Omental fat pad (tissue), 4 donors: ENCODE results near the gene HPX. TPM values are rescaled to one million over a fixed set of nuclear protein-coding genes. Genes with fewer than 3 reads are reported as not detected.
A peak's percentile ranks its signal among the peaks of the same experiment; 100 is the strongest.

Experiments
- ATAC-seq: fragments of 150-250 bp; one replicate; pipeline ENCODE4 v1.9.1; 2016; ENCODE audit warnings: mild to moderate bottlenecking, moderate library complexity; ENCODE audit not compliant: low FRiP score
- DNase-seq: peaks from one replicate; pipeline ENCODE4 v3.0.0-alpha.2; 2019; ENCODE audit warnings: low spot score
- total RNA-seq, 4 donors: library from RNA; depleted of rRNA; stranded (reverse); fragments of >200 nt; gene quantifications; one replicate each; pipeline ENCODE4 v1.1.0, GENCODE V29; 2016
- TF ChIP-seq, protein P1 (sequence below), 3 donors: fragments of 450-650 bp; IDR thresholded peaks; one replicate each; pipeline ENCODE4 v1.5.1; 2016 to 2017; ENCODE audit warnings: antibody characterized with exemption in 3 of 3, mild to moderate bottlenecking in 3 of 3, moderate library complexity in 2 of 3

HPX gene
- total RNA-seq, 4 donors from 2014 or later, result 1.7 to 2.5 (median 2.0) TPM

DNA sequence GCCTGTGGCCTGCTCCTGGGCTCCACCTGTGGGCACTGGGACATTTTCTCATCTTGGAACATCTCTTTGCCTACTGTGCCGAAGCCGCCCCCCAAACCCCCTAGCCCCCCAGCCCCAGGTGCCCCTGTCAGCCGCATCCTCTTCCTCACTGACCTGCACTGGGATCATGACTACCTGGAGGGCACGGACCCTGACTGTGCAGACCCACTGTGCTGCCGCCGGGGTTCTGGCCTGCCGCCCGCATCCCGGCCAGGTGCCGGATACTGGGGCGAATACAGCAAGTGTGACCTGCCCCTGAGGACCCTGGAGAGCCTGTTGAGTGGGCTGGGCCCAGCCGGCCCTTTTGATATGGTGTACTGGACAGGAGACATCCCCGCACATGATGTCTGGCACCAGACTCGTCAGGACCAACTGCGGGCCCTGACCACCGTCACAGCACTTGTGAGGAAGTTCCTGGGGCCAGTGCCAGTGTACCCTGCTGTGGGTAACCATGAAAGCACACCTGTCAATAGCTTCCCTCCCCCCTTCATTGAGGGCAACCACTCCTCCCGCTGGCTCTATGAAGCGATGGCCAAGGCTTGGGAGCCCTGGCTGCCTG is 49.2 kb downstream of the HPX start:
- TF ChIP-seq, protein P1, sequence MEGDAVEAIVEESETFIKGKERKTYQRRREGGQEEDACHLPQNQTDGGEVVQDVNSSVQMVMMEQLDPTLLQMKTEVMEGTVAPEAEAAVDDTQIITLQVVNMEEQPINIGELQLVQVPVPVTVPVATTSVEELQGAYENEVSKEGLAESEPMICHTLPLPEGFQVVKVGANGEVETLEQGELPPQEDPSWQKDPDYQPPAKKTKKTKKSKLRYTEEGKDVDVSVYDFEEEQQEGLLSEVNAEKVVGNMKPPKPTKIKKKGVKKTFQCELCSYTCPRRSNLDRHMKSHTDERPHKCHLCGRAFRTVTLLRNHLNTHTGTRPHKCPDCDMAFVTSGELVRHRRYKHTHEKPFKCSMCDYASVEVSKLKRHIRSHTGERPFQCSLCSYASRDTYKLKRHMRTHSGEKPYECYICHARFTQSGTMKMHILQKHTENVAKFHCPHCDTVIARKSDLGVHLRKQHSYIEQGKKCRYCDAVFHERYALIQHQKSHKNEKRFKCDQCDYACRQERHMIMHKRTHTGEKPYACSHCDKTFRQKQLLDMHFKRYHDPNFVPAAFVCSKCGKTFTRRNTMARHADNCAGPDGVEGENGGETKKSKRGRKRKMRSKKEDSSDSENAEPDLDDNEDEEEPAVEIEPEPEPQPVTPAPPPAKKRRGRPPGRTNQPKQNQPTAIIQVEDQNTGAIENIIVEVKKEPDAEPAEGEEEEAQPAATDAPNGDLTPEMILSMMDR (IDR thresholded peaks at IDR 0.05), result no peak
- ATAC-seq, result no peak
- DNase-seq, result no peak

DNA sequence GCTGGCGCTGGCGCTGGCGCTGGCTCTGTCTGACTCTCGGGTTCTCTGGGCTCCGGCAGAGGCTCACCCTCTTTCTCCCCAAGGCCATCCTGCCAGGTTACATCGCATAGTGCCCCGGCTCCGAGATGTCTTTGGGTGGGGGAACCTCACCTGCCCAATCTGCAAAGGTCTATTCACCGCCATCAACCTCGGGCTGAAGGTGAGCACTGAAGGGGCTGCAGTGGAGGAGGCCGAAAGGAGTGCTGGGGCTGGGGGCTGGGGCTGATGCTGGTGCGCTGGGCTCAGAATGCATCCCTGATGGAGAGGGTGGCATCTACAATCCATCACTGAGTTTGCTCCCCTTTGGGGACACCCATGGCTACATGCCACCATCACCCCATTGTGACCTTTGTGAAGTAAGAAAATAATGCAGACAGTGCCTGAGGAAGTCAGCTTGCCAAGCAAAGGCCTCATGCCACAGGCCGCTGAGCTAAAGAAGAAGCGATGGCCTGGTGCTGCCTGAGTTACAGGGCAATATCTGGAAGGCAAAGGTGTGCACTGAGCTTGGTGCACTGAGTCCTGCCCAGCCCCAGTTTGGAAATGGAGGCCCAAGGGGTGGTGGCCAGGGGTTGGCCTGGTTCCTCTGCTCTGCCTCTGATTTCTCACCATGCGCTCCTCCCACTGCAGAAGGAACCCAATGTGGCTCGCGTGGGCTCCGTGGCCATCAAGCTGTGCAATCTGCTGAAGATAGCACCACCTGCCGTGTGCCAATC is 49.9 kb downstream of the HPX start:
- no peak for DNase-seq
- no peak for ATAC-seq
- TF ChIP-seq, protein P1 (IDR thresholded peaks at IDR 0.05), result no peak

DNA sequence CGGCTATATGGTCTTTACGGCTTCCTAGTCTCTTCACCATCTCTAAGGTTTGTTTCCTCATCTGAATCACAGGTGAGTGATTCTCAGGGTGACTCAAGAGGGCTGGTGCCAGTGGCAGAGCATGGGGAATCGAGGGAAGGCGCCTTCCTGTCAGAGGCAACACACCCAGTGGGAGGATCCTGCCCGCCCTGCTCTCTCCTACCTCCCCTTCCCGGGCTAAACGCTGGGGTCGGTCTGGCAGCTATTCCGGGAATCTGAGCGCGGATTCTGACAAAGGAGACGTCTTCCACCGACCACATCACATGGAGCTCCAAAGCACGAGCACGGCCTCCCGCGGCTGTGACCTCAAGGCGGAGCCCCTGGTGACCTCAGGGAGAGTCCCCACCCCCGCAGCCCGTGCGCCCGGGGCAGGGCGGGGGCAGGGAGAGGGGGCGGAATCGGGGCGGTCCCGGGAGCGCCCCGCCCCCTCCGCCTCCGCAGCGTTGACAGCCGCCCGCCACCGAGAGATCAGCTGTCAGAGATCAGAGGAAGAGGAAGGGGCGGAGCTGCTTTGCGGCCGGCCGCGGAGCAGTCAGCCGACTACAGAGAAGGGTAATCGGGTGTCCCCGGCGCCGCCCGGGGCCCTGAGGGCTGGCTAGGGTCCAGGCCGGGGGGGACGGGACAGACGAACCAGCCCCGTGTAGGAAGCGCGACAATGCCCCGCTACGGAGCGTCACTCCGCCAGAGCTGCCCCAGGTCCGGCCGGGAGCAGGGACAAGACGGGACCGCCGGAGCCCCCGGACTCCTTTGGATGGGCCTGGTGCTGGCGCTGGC is 50.7 kb downstream of the HPX start, which contains the start of gene SMPD1:
Gene SMPD1 (plus strand): TSS at position 570 of the 813 bp plus-strand sequence. CDS start 125 bp downstream, at position 695.
- TF ChIP-seq, protein P1 (IDR thresholded peaks at IDR 0.05), result no peak
- peak; percentile 70 for DNase-seq
- ATAC-seq, result peak; percentile 95

DNA sequence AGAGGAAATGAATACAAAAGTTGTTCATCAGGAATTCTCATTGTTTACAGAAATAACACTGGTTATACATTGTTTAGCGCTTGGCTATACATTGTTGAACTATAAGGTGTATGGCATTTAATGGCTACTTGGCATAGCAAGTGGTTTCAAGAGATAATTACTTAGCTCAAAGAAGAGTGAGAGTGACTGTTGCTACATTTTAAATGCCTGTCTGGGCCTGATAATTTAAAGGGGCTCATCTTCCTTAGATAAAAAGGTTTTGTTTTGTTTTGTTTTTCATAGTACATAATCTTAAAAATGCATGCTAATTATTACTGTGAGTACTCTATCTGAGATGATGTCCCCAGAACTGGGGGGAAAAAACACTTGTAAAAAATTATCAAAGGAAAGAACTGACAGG is 52.0 kb downstream of the HPX start:
- ATAC-seq, result no peak
- TF ChIP-seq, protein P1 (IDR thresholded peaks at IDR 0.05), result no peak

DNA sequence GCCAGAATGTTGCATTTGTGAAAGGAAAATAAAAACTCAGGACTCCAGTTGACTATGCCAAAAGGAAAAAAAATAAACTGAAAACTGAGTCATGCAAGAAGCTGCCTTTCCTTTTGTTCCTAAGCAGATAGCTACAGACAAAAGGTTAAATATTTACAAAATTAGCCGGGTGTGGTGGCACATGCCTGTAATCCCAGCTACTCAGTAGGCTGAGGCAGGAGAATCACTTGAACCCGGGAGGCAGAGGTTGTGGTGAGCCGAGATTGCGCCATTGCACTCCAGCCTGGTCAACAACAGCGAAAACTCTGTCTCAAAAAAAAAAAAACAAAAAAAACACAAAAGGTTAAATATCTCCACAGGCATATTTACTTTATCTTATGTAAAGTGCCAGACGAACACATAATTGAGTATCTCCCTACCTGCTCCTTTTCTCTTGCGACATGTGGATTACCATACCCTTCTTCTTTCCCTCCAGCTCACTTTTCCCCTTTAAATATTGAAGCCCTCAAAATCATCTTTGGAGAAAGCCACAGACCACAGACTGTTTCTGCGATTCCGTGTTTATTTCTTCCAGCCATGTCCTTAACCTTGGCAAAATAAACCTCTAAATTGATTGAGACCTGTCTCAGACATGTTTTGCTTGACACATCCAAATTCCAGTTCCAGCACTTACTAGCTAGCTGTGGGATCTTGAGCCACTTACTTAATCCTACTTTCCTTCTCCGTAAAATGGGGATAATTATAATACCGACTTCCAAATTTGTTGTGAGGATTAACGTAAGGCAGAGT is 52.8 kb downstream of the HPX start:
- TF ChIP-seq, protein P1 (IDR thresholded peaks at IDR 0.05), result no peak
- DNase-seq (no peak), ATAC-seq (no peak)

More for the DNA sequence above, 52.0 kb downstream of the HPX start:
- DNase-seq, result no peak

DNA sequence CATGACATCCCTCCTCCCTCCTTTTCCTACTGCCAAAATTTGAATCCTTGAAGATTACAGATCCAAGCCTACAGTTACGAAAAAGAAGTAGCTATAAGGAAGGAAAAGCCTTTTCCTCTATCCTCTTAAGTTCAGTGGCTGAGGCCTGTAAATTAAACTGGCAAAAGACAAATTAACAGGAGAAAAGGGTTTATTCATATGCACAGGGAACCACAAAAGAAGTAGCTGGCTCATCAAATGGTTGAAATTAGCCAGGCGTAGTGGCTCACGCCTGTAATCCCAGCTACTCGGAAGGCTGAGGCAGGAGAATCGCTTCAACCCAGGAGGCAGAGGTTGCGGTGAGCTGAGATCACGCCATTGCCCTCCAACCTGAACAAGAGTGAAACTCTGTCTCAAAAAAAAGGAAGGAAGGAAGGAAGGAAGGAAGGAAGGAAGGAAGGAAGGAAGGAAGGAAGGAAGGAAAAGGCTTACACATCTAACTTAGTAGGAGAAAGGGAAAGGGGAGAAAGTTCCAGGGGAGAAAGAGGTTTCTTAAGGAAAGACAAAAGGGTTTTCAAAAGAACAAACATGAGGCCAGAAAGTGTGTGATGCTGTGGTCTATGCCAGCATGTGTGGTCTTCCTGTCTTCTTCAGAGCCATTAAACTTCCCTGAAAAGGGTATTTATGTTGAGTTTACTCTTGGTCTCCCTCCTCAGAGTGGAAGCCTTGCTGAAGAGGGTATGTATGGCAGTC is 55.6 kb downstream of the HPX start:
- ATAC-seq, result no peak
- TF ChIP-seq, protein P1 (IDR thresholded peaks at IDR 0.05), result no peak

More for the DNA sequence above, 55.6 kb downstream of the HPX start:
- no peak for DNase-seq
